ENCODE results near the gene ZNRF3.

Gene ZNRF3

DNA sequence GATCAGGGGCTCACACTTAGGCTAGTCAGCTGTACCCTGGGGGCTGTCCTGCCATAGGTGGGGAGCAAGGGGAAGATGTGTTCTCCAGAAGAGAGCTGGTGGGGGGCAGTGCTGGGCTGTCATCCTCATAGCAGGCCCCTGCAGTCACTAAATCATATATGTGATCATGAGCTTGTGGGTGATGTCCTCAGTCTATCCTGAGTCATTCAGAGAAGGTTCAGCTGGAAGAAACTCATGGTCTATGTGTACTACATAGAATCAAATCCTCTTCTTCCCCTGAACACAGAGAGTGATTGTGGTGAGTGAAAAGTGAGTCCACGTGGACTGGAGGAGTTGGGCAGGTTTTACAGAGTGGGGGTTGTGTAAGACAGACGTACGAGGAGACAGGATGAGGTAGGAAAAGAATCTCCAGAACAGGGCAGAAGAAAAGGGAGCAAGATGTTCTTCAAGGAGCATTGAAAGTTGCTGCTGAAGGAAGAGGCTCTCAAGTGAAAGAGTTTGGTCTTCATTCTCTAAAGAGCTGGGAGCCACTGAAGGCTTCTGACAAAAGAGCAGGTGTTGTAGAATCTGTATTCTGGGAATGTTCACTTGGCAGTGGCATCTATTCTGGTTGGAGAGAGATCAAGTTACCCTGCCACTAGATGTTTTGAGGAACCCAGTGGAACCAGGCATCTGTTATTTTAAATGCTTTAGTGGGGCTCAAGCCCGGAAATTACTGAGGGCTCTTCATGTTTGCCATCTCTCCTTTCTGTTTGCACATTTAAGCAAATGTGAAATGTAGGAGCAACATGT, 109.4 kb downstream of the ZNRF3 start:
- Histone ChIP-seq H3K9ac (ENCODE audit: low read depth, low read length) (no peak overlapping the region), H3K27ac (ENCODE audit: low read length) (no peak overlapping the region), H3K4me1 (ENCODE audit: insufficient read depth, low read length) (no peaks in the 10 kb centered on the region), H3K4me3 (ENCODE audit: low read depth in 1 of 2, low read length in 2 of 2) (no peak overlapping the region), H3K9me3 (ENCODE audit: insufficient read depth, low read length, severe bottlenecking) (no peaks in the 10 kb centered on the region), H4K20me1 (ENCODE audit: insufficient read depth, low read length) (peaks cover 23% of the 10 kb centered on the region; the same call in 1 of the 2 replicates), H2AFZ (ENCODE audit: low read depth, low read length) (no peak overlapping the region), H3K79me2 (ENCODE audit: insufficient read depth, low read length) (no peaks in the 10 kb centered on the region), H3K27me3 (ENCODE audit: insufficient read depth, low read length, poor library complexity) (no peaks in the 10 kb centered on the region), H3K36me3 (ENCODE audit: insufficient read depth, low read length) (0 out of 2 replicates have a peak, but pooled peaks cover 7% of the 10 kb centered on the region), H3K4me2 (ENCODE audit: insufficient read depth, low read length) (no peak overlapping the region)
- TF ChIP-seq CTCF (IDR thresholded peaks at IDR 0.05; ENCODE audit: borderline replicate concordance, extremely low read depth, low read length, poor library complexity, severe bottlenecking), result no peak
- no peak for ATAC-seq (ENCODE audit: insufficient read depth, low read depth)
- DNase-seq, result no peak

- H3K9ac ChIP-seq (ENCODE audit: low read depth, low read length), result no peak overlapping the region
These were observed 111.2 kb downstream of the ZNRF3 start for GRCh38 chr22:28994522-28994921.

GRCh38 chr22:28995551-28995950, 112.2 kb downstream of the ZNRF3 start:
- no peak overlapping the region for H2AFZ ChIP-seq (ENCODE audit: low read depth, low read length)
- H3K79me2 ChIP-seq (ENCODE audit: insufficient read depth, low read length), result no peaks in the 10 kb centered on the region
- no peaks in the 10 kb centered on the region for H3K4me1 ChIP-seq (ENCODE audit: insufficient read depth, low read length)
- H3K27ac ChIP-seq (ENCODE audit: low read length), result no peak overlapping the region
- peaks cover 18% of the 10 kb centered on the region; the same call in 1 of the 2 replicates for H4K20me1 ChIP-seq (ENCODE audit: insufficient read depth, low read length)
- no peak overlapping the region for H3K4me2 ChIP-seq (ENCODE audit: insufficient read depth, low read length)
- no peaks in the 10 kb centered on the region for H3K9me3 ChIP-seq (ENCODE audit: insufficient read depth, low read length, severe bottlenecking)
- H3K27me3 ChIP-seq (ENCODE audit: insufficient read depth, low read length, poor library complexity), result no peaks in the 10 kb centered on the region
- DNase-seq, result no peak
- 0 out of 2 replicates have a peak, but pooled peaks cover 3% of the 10 kb centered on the region for H3K36me3 ChIP-seq (ENCODE audit: insufficient read depth, low read length)
- TF ChIP-seq CTCF (IDR thresholded peaks at IDR 0.05; ENCODE audit: borderline replicate concordance, extremely low read depth, low read length, poor library complexity, severe bottlenecking) (no peak), EZH2 (IDR thresholded peaks at IDR 0.05; ENCODE audit: borderline replicate concordance, low read depth, low read length, severe bottlenecking) (no peak)
- no peak overlapping the region for H3K4me3 ChIP-seq (ENCODE audit: low read depth in 1 of 2, low read length in 2 of 2)
- H3K9ac ChIP-seq (ENCODE audit: low read depth, low read length), result no peak overlapping the region
- ATAC-seq (ENCODE audit: insufficient read depth, low read depth), result no peak

More at GRCh38 chr22:28994522-28994921, 111.2 kb downstream of the ZNRF3 start:
- TF ChIP-seq EZH2 (IDR thresholded peaks at IDR 0.05; ENCODE audit: borderline replicate concordance, low read depth, low read length, severe bottlenecking) (no peak), CTCF (IDR thresholded peaks at IDR 0.05; ENCODE audit: borderline replicate concordance, extremely low read depth, low read length, poor library complexity, severe bottlenecking) (no peak)
- Histone ChIP-seq H4K20me1 (ENCODE audit: insufficient read depth, low read length) (peaks cover 18% of the 10 kb centered on the region; the same call in 1 of the 2 replicates), H2AFZ (ENCODE audit: low read depth, low read length) (no peak overlapping the region), H3K27ac (ENCODE audit: low read length) (no peak overlapping the region), H3K4me2 (ENCODE audit: insufficient read depth, low read length) (no peak overlapping the region), H3K79me2 (ENCODE audit: insufficient read depth, low read length) (no peaks in the 10 kb centered on the region), H3K27me3 (ENCODE audit: insufficient read depth, low read length, poor library complexity) (no peaks in the 10 kb centered on the region), H3K4me1 (ENCODE audit: insufficient read depth, low read length) (no peaks in the 10 kb centered on the region), H3K4me3 (ENCODE audit: low read depth in 1 of 2, low read length in 2 of 2) (no peak overlapping the region), H3K36me3 (ENCODE audit: insufficient read depth, low read length) (0 out of 2 replicates have a peak, but pooled peaks cover 3% of the 10 kb centered on the region), H3K9me3 (ENCODE audit: insufficient read depth, low read length, severe bottlenecking) (no peaks in the 10 kb centered on the region)
- DNase-seq, result no peak
- ATAC-seq (ENCODE audit: insufficient read depth, low read depth), result no peak
